HUES6 (cell line): ENCODE measurements around the gene DTWD2.
"Not testable (repeated sequence)": the region's sequence is repeated elsewhere in the genome, so short reads cannot be mapped to it uniquely, and the experiment has no call there.

Source experiments
- H3K27ac ChIP-seq: 2 replicates; pipeline ENCODE4 v1.7.0; 2013; ENCODE audit warnings: low read depth, mild to moderate bottlenecking, low read length, inconsistent platforms
- H3K27me3 ChIP-seq: 2 replicates; pipeline ENCODE4 v1.6.1; 2013; ENCODE audit warnings: low read length; ENCODE audit not compliant: control insufficient read depth, insufficient read depth
- H3K36me3 ChIP-seq: 2 replicates; pipeline ENCODE4 v1.6.1; 2013; ENCODE audit warnings: low read length; ENCODE audit not compliant: control insufficient read depth, insufficient read depth
- H3K4me1 ChIP-seq: 2 replicates; pipeline ENCODE4 v1.6.1; 2013; ENCODE audit warnings: low read length; ENCODE audit not compliant: control insufficient read depth, insufficient read depth
- H3K4me3 ChIP-seq: 2 replicates; pipeline ENCODE4 v1.5.1; 2013; ENCODE audit warnings: low read depth, low read length
- H3K9ac ChIP-seq: one replicate; pipeline ENCODE4 v1.6.1; 2013; ENCODE audit warnings: mild to moderate bottlenecking, low read length
- H3K9me3 ChIP-seq: 2 replicates; pipeline ENCODE4 v1.6.1; 2013; ENCODE audit warnings: low read depth, low read length; ENCODE audit not compliant: control insufficient read depth, insufficient read depth

Gene DTWD2

GRCh38 chr5:118907536-118907935, 80.8 kb downstream of the DTWD2 start:
- not testable (repeated sequence) for H3K27me3 ChIP-seq, H3K9me3 ChIP-seq, H3K27ac ChIP-seq, H3K36me3 ChIP-seq, H3K4me3 ChIP-seq, H3K9ac ChIP-seq
- peaks cover 18% of the 10 kb centered on the region for H3K4me1 ChIP-seq

GRCh38 chr5:118906947-118907346, 81.4 kb downstream of the DTWD2 start:
- Histone ChIP-seq H3K36me3 (no peaks in the 10 kb centered on the region; the same call in 1 of the 2 replicates), H3K9me3 (no peaks in the 10 kb centered on the region), H3K4me1 (peaks cover 18% of the 10 kb centered on the region), H3K27ac (no peak overlapping the region), H3K9ac (no peak overlapping the region), H3K27me3 (no peaks in the 10 kb centered on the region), H3K4me3 (no peak overlapping the region)

GRCh38 chr5:118905196-118905595, 83.2 kb downstream of the DTWD2 start:
- Histone ChIP-seq H3K27ac (no peak overlapping the region), H3K36me3 (no peaks in the 10 kb centered on the region; the same call in 1 of the 2 replicates), H3K4me3 (no peak overlapping the region), H3K27me3 (no peaks in the 10 kb centered on the region), H3K9me3 (no peaks in the 10 kb centered on the region), H3K4me1 (peaks cover 18% of the 10 kb centered on the region), H3K9ac (no peak overlapping the region)

- no peaks in the 10 kb centered on the region for H3K27me3 ChIP-seq
Observed at GRCh38 chr5:118902656-118903438, 85.5 kb downstream of the DTWD2 start.

GRCh38 chr5:118894709-118895108, 93.6 kb downstream of the DTWD2 start:
- Histone ChIP-seq H3K9me3 (no peaks in the 10 kb centered on the region), H3K4me1 (no peaks in the 10 kb centered on the region), H3K27ac (no peak overlapping the region), H3K4me3 (no peak overlapping the region), H3K36me3 (no peaks in the 10 kb centered on the region; the same call in 1 of the 2 replicates), H3K9ac (no peak overlapping the region), H3K27me3 (no peaks in the 10 kb centered on the region)

More at GRCh38 chr5:118902656-118903438, 85.5 kb downstream of the DTWD2 start:
- H3K27ac ChIP-seq = no peak overlapping the region
- no peaks in the 10 kb centered on the region for H3K9me3 ChIP-seq
- no peak overlapping the region for H3K9ac ChIP-seq
- peaks cover 18% of the 10 kb centered on the region for H3K4me1 ChIP-seq
- no peak overlapping the region for H3K4me3 ChIP-seq
- H3K36me3 ChIP-seq = peaks cover 2% of the 10 kb centered on the region; the same call in 1 of the 2 replicates

- Histone ChIP-seq H3K4me3 (no peak overlapping the region), H3K27me3 (no peaks in the 10 kb centered on the region), H3K9ac (no peak overlapping the region)
Observed at GRCh38 chr5:118891252-118891651, 97.1 kb downstream of the DTWD2 start.

GRCh38 chr5:118889165-118889564, 99.2 kb downstream of the DTWD2 start:
- Histone ChIP-seq H3K9ac (no peak overlapping the region), H3K27me3 (no peaks in the 10 kb centered on the region), H3K4me1 (no peaks in the 10 kb centered on the region), H3K36me3 (peaks cover 8% of the 10 kb centered on the region; the same call in 1 of the 2 replicates), H3K9me3 (no peaks in the 10 kb centered on the region), H3K4me3 (no peak overlapping the region), H3K27ac (no peak overlapping the region)

More at GRCh38 chr5:118891252-118891651, 97.1 kb downstream of the DTWD2 start:
- H3K27ac ChIP-seq = no peak overlapping the region
- H3K4me1 ChIP-seq = no peaks in the 10 kb centered on the region
- no peaks in the 10 kb centered on the region for H3K9me3 ChIP-seq
- H3K36me3 ChIP-seq = peaks cover 8% of the 10 kb centered on the region; the same call in 1 of the 2 replicates

GRCh38 chr5:118888556-118888955, 99.8 kb downstream of the DTWD2 start:
- Histone ChIP-seq H3K36me3 (peaks cover 8% of the 10 kb centered on the region; the same call in 1 of the 2 replicates), H3K4me3 (no peak overlapping the region), H3K27me3 (no peaks in the 10 kb centered on the region), H3K4me1 (peaks cover 2% of the 10 kb centered on the region; the same call in 1 of the 2 replicates), H3K9me3 (no peaks in the 10 kb centered on the region), H3K9ac (no peak overlapping the region), H3K27ac (no peak overlapping the region)

- H3K9ac ChIP-seq = peak overlapping the region; percentile 3
- H3K36me3 ChIP-seq = peaks cover 8% of the 10 kb centered on the region; the same call in 1 of the 2 replicates
- peak overlapping the region; percentile 78; the same call in 1 of the 2 replicates for H3K27ac ChIP-seq
- H3K9me3 ChIP-seq = peaks cover 11% of the 10 kb centered on the region; the same call in 1 of the 2 replicates
- H3K4me1 ChIP-seq = peaks cover 17% of the 10 kb centered on the region
- H3K4me3 ChIP-seq = no peak overlapping the region
- no peaks in the 10 kb centered on the region for H3K27me3 ChIP-seq
Observed at GRCh38 chr5:118883362-118883761, 105.0 kb downstream of the DTWD2 start.

- Histone ChIP-seq H3K36me3 (peaks cover 6% of the 10 kb centered on the region; the same call in 1 of the 2 replicates), H3K9me3 (peaks cover 17% of the 10 kb centered on the region; the same call in 1 of the 2 replicates), H3K27ac (peak overlapping the region; percentile 78; the same call in 1 of the 2 replicates), H3K27me3 (no peaks in the 10 kb centered on the region), H3K9ac (peak overlapping the region; percentile 3), H3K4me1 (peaks cover 17% of the 10 kb centered on the region), H3K4me3 (no peak overlapping the region)
Observed at GRCh38 chr5:118882666-118883065, 105.7 kb downstream of the DTWD2 start.

GRCh38 chr5:118876852-118877251, 111.5 kb downstream of the DTWD2 start:
- H3K27ac ChIP-seq, H3K9ac ChIP-seq, H3K4me3 ChIP-seq, H3K27me3 ChIP-seq, H3K4me1 ChIP-seq: not testable (repeated sequence)
- Histone ChIP-seq H3K36me3 (peaks cover 14% of the 10 kb centered on the region; the same call in 1 of the 2 replicates), H3K9me3 (peaks cover 39% of the 10 kb centered on the region)
